ENCODE measurements around the gene XPNPEP2.

Gene XPNPEP2

GRCh38 chrX:129738466-129739308 lies at the start of gene XPNPEP2:
TSS of gene XPNPEP2 (plus strand) at chrX:129738979. CDS start at chrX:129739214, 235 bp downstream.
- peak; percentile 70 for DNase-seq (ENCODE audit: low read depth)
- Histone ChIP-seq H3K9ac (ENCODE audit: low read length) (peak within 1 kb of the TSS; percentile 81), H3K36me3 (ENCODE audit: control insufficient read depth, insufficient read depth, low read length, severe bottlenecking) (no peaks in the 10 kb centered on the region), H3K27me3 (replicated peaks; ENCODE audit: control insufficient read depth, insufficient read depth, low read length) (peaks cover 9% of the 10 kb centered on the region), H3K4me3 (ENCODE audit: low read length) (peak within 1 kb of the TSS; percentile 51), H3K9me3 (ENCODE audit: control insufficient read depth, low read length) (peaks cover 5% of the 10 kb centered on the region), H3K4me1 (ENCODE audit: control insufficient read depth, insufficient read depth, low read length) (peaks cover 28% of the 10 kb centered on the region)

GRCh38 chrX:129689796-129690195 lies 49.0 kb upstream of the XPNPEP2 start:
- Histone ChIP-seq H3K9ac (ENCODE audit: low read length) (no peak overlapping the region), H3K36me3 (ENCODE audit: control insufficient read depth, insufficient read depth, low read length, severe bottlenecking) (no peaks in the 10 kb centered on the region), H3K9me3 (ENCODE audit: control insufficient read depth, low read length) (peaks cover 9% of the 10 kb centered on the region), H3K4me3 (ENCODE audit: low read length) (no peak overlapping the region), H3K4me1 (ENCODE audit: control insufficient read depth, insufficient read depth, low read length) (peaks cover 29% of the 10 kb centered on the region), H3K27me3 (replicated peaks; ENCODE audit: control insufficient read depth, insufficient read depth, low read length) (peaks cover 8% of the 10 kb centered on the region)
- no peak for DNase-seq (ENCODE audit: low read depth)

GRCh38 chrX:129690435-129690834 lies 48.3 kb upstream of the XPNPEP2 start:
- no peak for DNase-seq (ENCODE audit: low read depth)
- Histone ChIP-seq H3K4me3 (ENCODE audit: low read length) (no peak overlapping the region), H3K27me3 (replicated peaks; ENCODE audit: control insufficient read depth, insufficient read depth, low read length) (peaks cover 8% of the 10 kb centered on the region), H3K9ac (ENCODE audit: low read length) (no peak overlapping the region), H3K9me3 (ENCODE audit: control insufficient read depth, low read length) (peaks cover 9% of the 10 kb centered on the region), H3K36me3 (ENCODE audit: control insufficient read depth, insufficient read depth, low read length, severe bottlenecking) (no peaks in the 10 kb centered on the region), H3K4me1 (ENCODE audit: control insufficient read depth, insufficient read depth, low read length) (peaks cover 29% of the 10 kb centered on the region)

- Histone ChIP-seq H3K36me3 (ENCODE audit: control insufficient read depth, insufficient read depth, low read length, severe bottlenecking) (no peaks in the 10 kb centered on the region), H3K27me3 (replicated peaks; ENCODE audit: control insufficient read depth, insufficient read depth, low read length) (peaks cover 25% of the 10 kb centered on the region), H3K9ac (ENCODE audit: low read length) (no peak overlapping the region), H3K9me3 (ENCODE audit: control insufficient read depth, low read length) (peaks cover 6% of the 10 kb centered on the region), H3K4me3 (ENCODE audit: low read length) (no peak overlapping the region), H3K4me1 (ENCODE audit: control insufficient read depth, insufficient read depth, low read length) (peaks cover 16% of the 10 kb centered on the region)
- no peak for DNase-seq (ENCODE audit: low read depth)
Observed at GRCh38 chrX:129693354-129693753, 45.4 kb upstream of the XPNPEP2 start.

GRCh38 chrX:129694805-129695204 lies 44.0 kb upstream of the XPNPEP2 start:
- H3K9ac ChIP-seq (ENCODE audit: low read length) = no peak overlapping the region
- no peaks in the 10 kb centered on the region for H3K36me3 ChIP-seq (ENCODE audit: control insufficient read depth, insufficient read depth, low read length, severe bottlenecking)
- H3K4me1 ChIP-seq (ENCODE audit: control insufficient read depth, insufficient read depth, low read length) = peaks cover 14% of the 10 kb centered on the region
- DNase-seq (ENCODE audit: low read depth) = no peak
- peaks cover 24% of the 10 kb centered on the region for H3K27me3 ChIP-seq (replicated peaks; ENCODE audit: control insufficient read depth, insufficient read depth, low read length)
- H3K4me3 ChIP-seq (ENCODE audit: low read length) = no peak overlapping the region
- no peaks in the 10 kb centered on the region for H3K9me3 ChIP-seq (ENCODE audit: control insufficient read depth, low read length)

- no peaks in the 10 kb centered on the region for H3K9me3 ChIP-seq (ENCODE audit: control insufficient read depth, low read length)
- H3K4me1 ChIP-seq (ENCODE audit: control insufficient read depth, insufficient read depth, low read length) = peaks cover 7% of the 10 kb centered on the region
- H3K36me3 ChIP-seq (ENCODE audit: control insufficient read depth, insufficient read depth, low read length, severe bottlenecking) = no peaks in the 10 kb centered on the region
- H3K27me3 ChIP-seq (replicated peaks; ENCODE audit: control insufficient read depth, insufficient read depth, low read length) = peaks cover 24% of the 10 kb centered on the region
- no peak overlapping the region for H3K4me3 ChIP-seq (ENCODE audit: low read length)
- no peak for DNase-seq (ENCODE audit: low read depth)
- H3K9ac ChIP-seq (ENCODE audit: low read length) = no peak overlapping the region
Observed at GRCh38 chrX:129695535-129695934, 43.2 kb upstream of the XPNPEP2 start.

- no peak overlapping the region for H3K9ac ChIP-seq (ENCODE audit: low read length)
- no peaks in the 10 kb centered on the region for H3K36me3 ChIP-seq (ENCODE audit: control insufficient read depth, insufficient read depth, low read length, severe bottlenecking)
- no peak overlapping the region for H3K4me3 ChIP-seq (ENCODE audit: low read length)
- H3K4me1 ChIP-seq (ENCODE audit: control insufficient read depth, insufficient read depth, low read length) = peaks cover 8% of the 10 kb centered on the region
- DNase-seq (ENCODE audit: low read depth) = no peak
- H3K27me3 ChIP-seq (replicated peaks; ENCODE audit: control insufficient read depth, insufficient read depth, low read length) = peaks cover 24% of the 10 kb centered on the region
- no peaks in the 10 kb centered on the region for H3K9me3 ChIP-seq (ENCODE audit: control insufficient read depth, low read length)
Observed at GRCh38 chrX:129695937-129696336, 42.8 kb upstream of the XPNPEP2 start.

GRCh38 chrX:129696463-129697155 lies 42.2 kb upstream of the XPNPEP2 start:
- DNase-seq (ENCODE audit: low read depth) = no peak
- Histone ChIP-seq H3K4me3 (ENCODE audit: low read length) (no peak overlapping the region), H3K4me1 (ENCODE audit: control insufficient read depth, insufficient read depth, low read length) (peaks cover 14% of the 10 kb centered on the region), H3K27me3 (replicated peaks; ENCODE audit: control insufficient read depth, insufficient read depth, low read length) (peaks cover 24% of the 10 kb centered on the region), H3K36me3 (ENCODE audit: control insufficient read depth, insufficient read depth, low read length, severe bottlenecking) (no peaks in the 10 kb centered on the region), H3K9ac (ENCODE audit: low read length) (no peak overlapping the region), H3K9me3 (ENCODE audit: control insufficient read depth, low read length) (no peaks in the 10 kb centered on the region)

- peaks cover 24% of the 10 kb centered on the region for H3K27me3 ChIP-seq (replicated peaks; ENCODE audit: control insufficient read depth, insufficient read depth, low read length)
- H3K9ac ChIP-seq (ENCODE audit: low read length) = no peak overlapping the region
- no peak overlapping the region for H3K4me3 ChIP-seq (ENCODE audit: low read length)
- no peaks in the 10 kb centered on the region for H3K36me3 ChIP-seq (ENCODE audit: control insufficient read depth, insufficient read depth, low read length, severe bottlenecking)
- H3K4me1 ChIP-seq (ENCODE audit: control insufficient read depth, insufficient read depth, low read length) = peaks cover 16% of the 10 kb centered on the region
- H3K9me3 ChIP-seq (ENCODE audit: control insufficient read depth, low read length) = no peaks in the 10 kb centered on the region
- no peak for DNase-seq (ENCODE audit: low read depth)
Observed at GRCh38 chrX:129697204-129697829, 41.5 kb upstream of the XPNPEP2 start.

GRCh38 chrX:129698150-129698549 lies 40.6 kb upstream of the XPNPEP2 start:
- no peak for DNase-seq (ENCODE audit: low read depth)
- H3K36me3 ChIP-seq (ENCODE audit: control insufficient read depth, insufficient read depth, low read length, severe bottlenecking) = no peaks in the 10 kb centered on the region
- no peaks in the 10 kb centered on the region for H3K9me3 ChIP-seq (ENCODE audit: control insufficient read depth, low read length)
- H3K4me1 ChIP-seq (ENCODE audit: control insufficient read depth, insufficient read depth, low read length) = peaks cover 24% of the 10 kb centered on the region
- H3K27me3 ChIP-seq (replicated peaks; ENCODE audit: control insufficient read depth, insufficient read depth, low read length) = peaks cover 24% of the 10 kb centered on the region
- H3K9ac ChIP-seq (ENCODE audit: low read length) = no peak overlapping the region
- H3K4me3 ChIP-seq (ENCODE audit: low read length) = no peak overlapping the region

GRCh38 chrX:129700536-129700935 lies 38.2 kb upstream of the XPNPEP2 start:
- H3K4me1 ChIP-seq (ENCODE audit: control insufficient read depth, insufficient read depth, low read length) = peaks cover 24% of the 10 kb centered on the region
- no peak for DNase-seq (ENCODE audit: low read depth)
- no peaks in the 10 kb centered on the region for H3K9me3 ChIP-seq (ENCODE audit: control insufficient read depth, low read length)
- H3K4me3 ChIP-seq (ENCODE audit: low read length) = no peak overlapping the region
- H3K36me3 ChIP-seq (ENCODE audit: control insufficient read depth, insufficient read depth, low read length, severe bottlenecking) = no peaks in the 10 kb centered on the region
- peaks cover 43% of the 10 kb centered on the region for H3K27me3 ChIP-seq (replicated peaks; ENCODE audit: control insufficient read depth, insufficient read depth, low read length)
- no peak overlapping the region for H3K9ac ChIP-seq (ENCODE audit: low read length)
